Fibroblast of lung (primary cell): ENCODE measurements around the gene ARRDC4. TPM values are rescaled to one million over a fixed set of nuclear protein-coding genes. Genes with fewer than 3 reads are reported as not detected.

Experiments used
- DNase-seq, 2 donors: peaks; one replicate each; pipeline versions ENCODE4 v3.0.0 to v3.0.0-alpha.2; 2010; ENCODE audit warnings: low read depth in 2 of 2
- H2AFZ ChIP-seq: 2 replicates; pipeline ENCODE4 v1.5.1; 2012; ENCODE audit warnings: low read length, control low read depth, inconsistent platforms
- H3K27ac ChIP-seq: 2 replicates; pipeline ENCODE4 v1.5.1; 2011; ENCODE audit warnings: low read length, control low read depth; ENCODE audit not compliant: insufficient read depth
- H3K27me3 ChIP-seq: 2 replicates; pipeline ENCODE4 v1.5.1; 2011; ENCODE audit warnings: mild to moderate bottlenecking, low read length; ENCODE audit not compliant: control insufficient read depth, insufficient read depth
- H3K36me3 ChIP-seq: 2 replicates; pipeline ENCODE4 v1.5.1; 2011; ENCODE audit warnings: low read length; ENCODE audit not compliant: control insufficient read depth, insufficient read depth
- H3K4me1 ChIP-seq: 2 replicates; pipeline ENCODE4 v1.5.1; 2011; ENCODE audit warnings: low read length; ENCODE audit not compliant: control insufficient read depth, insufficient read depth; ENCODE audit errors: extremely low read depth
- H3K4me2 ChIP-seq: 2 replicates; pipeline ENCODE4 v1.5.1; 2011; ENCODE audit warnings: low read length, control low read depth; ENCODE audit not compliant: insufficient read depth; ENCODE audit errors: extremely low read depth
- H3K4me3 ChIP-seq, 4 experiments: fragments of 200-600 bp in 1 of 4; sonication (generic) in 1 of 4; replicated peaks in 1 of 4; 2 replicates each; pipeline ENCODE4 v1.5.1; 2011 to 2016; ENCODE audit warnings: low read length in 4 of 4, low read depth in 3 of 4, mild to moderate bottlenecking in 3 of 4, control low read depth in 2 of 4, inconsistent platforms in 1 of 4, mixed read lengths in 1 of 4; ENCODE audit not compliant: insufficient read depth in 1 of 4; ENCODE audit errors: control extremely low read depth in 1 of 4
- H3K79me2 ChIP-seq: 2 replicates; pipeline ENCODE4 v1.5.1; 2012; ENCODE audit warnings: mild to moderate bottlenecking, low read length, inconsistent platforms; ENCODE audit not compliant: control insufficient read depth, insufficient read depth
- H3K9ac ChIP-seq: 2 replicates; pipeline ENCODE4 v1.5.1; 2011; ENCODE audit warnings: mild to moderate bottlenecking, low read length, control low read depth; ENCODE audit not compliant: insufficient read depth
- H3K9me3 ChIP-seq: 2 replicates; pipeline ENCODE4 v1.5.1; 2012; ENCODE audit warnings: low read depth, low read length; ENCODE audit not compliant: control insufficient read depth, insufficient read depth
- H4K20me1 ChIP-seq: 2 replicates; pipeline ENCODE4 v1.5.1; 2011; ENCODE audit warnings: low read length; ENCODE audit not compliant: control insufficient read depth, insufficient read depth; ENCODE audit errors: extremely low read depth
- EZH2 ChIP-seq: IDR thresholded peaks from 2 replicates; pipeline ENCODE4 v1.5.1; 2012; ENCODE audit warnings: low read length, control low read depth, mild to moderate bottlenecking; ENCODE audit errors: missing control alignments
- polyA plus RNA-seq, 2 donors: library from polyadenylated mRNA; depleted of rRNA in 1 of 2; stranded (reverse) in 1 of 2; unstranded in 1 of 2; fragments of >200 nt; gene quantifications; 2 replicates each; pipeline ENCODE4 v1.2.1, GENCODE V29; 2011 to 2012; ENCODE audit warnings: missing spikeins in 1 of 2
- total RNA-seq: library from RNA; depleted of rRNA; stranded (reverse); fragments of >200 nt; gene quantifications from 2 replicates; pipeline ENCODE4 v1.2.1, GENCODE V29; 2014
- TF ChIP-seq, protein P1 (sequence below), 2 donors: IDR thresholded peaks in 1 of 2; conservative IDR thresholded peaks in 1 of 2; 1 replicate in 1 of 2; 2 replicates in 1 of 2; pipeline ENCODE4 v1.5.1; 2011 to 2012; ENCODE audit warnings: low read length in 2 of 2, control low read depth in 1 of 2, inconsistent platforms in 1 of 2, low read depth in 1 of 2, mild to moderate bottlenecking in 1 of 2

Gene ARRDC4
- total and polyA plus RNA-seq, 2 donors (not counting 1 experiment from before 2014, with no cell fraction given) = 27.3 to 39.8 TPM

DNA sequence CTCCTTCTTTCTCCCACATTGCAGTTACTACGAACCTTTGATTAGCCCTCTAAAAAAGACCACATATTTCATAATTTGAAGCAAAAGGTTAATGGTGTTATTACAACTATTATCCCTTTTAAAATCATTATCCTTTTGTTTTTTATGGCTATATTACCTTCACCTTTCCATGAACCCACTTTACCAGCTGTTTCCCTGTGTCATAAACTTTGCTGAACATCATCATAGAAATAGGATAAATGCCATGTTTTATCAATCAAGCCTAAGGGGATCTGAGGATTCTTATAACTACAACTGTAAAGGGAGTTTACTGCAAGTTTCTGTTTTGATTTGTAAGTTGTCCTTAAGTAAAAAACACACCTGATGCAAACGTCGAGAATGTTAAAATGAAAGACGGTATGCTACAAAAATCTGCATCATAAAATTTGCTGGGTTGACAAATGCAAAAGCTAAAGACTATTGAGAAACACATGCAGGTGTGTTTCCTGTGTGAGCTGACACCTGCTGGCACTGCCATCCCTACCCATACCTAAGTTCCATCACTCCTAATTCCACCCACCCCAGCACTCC is 39.1 kb upstream of the ARRDC4 start:
- H3K4me3 ChIP-seq = no peak overlapping the region
- no peak overlapping the region for H3K27ac ChIP-seq
- no peaks in the 10 kb centered on the region for H3K27me3 ChIP-seq
- no peak overlapping the region for H3K4me2 ChIP-seq
- H3K9ac ChIP-seq = no peak overlapping the region
- H4K20me1 ChIP-seq = no peaks in the 10 kb centered on the region
- no peaks in the 10 kb centered on the region for H3K36me3 ChIP-seq
- DNase-seq = no peak
- no peaks in the 10 kb centered on the region for H3K9me3 ChIP-seq
- no peak overlapping the region for H2AFZ ChIP-seq
- H3K4me1 ChIP-seq = no peaks in the 10 kb centered on the region
- TF ChIP-seq, protein P1, sequence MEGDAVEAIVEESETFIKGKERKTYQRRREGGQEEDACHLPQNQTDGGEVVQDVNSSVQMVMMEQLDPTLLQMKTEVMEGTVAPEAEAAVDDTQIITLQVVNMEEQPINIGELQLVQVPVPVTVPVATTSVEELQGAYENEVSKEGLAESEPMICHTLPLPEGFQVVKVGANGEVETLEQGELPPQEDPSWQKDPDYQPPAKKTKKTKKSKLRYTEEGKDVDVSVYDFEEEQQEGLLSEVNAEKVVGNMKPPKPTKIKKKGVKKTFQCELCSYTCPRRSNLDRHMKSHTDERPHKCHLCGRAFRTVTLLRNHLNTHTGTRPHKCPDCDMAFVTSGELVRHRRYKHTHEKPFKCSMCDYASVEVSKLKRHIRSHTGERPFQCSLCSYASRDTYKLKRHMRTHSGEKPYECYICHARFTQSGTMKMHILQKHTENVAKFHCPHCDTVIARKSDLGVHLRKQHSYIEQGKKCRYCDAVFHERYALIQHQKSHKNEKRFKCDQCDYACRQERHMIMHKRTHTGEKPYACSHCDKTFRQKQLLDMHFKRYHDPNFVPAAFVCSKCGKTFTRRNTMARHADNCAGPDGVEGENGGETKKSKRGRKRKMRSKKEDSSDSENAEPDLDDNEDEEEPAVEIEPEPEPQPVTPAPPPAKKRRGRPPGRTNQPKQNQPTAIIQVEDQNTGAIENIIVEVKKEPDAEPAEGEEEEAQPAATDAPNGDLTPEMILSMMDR (conservative IDR thresholded peaks at IDR 0.05 in 1 of 2, IDR thresholded peaks at IDR 0.05 in 1 of 2; ENCODE audit: low read depth in 1 of 2, low read length in 2 of 2) = no peak
- TF ChIP-seq EZH2 = no peak
- no peaks in the 10 kb centered on the region for H3K79me2 ChIP-seq

- Histone ChIP-seq H3K27me3 (no peaks in the 10 kb centered on the region), H3K4me2 (no peak overlapping the region), H3K4me1 (no peaks in the 10 kb centered on the region), H3K27ac (no peak overlapping the region), H2AFZ (no peak overlapping the region), H3K9me3 (no peaks in the 10 kb centered on the region), H3K4me3 (no peak overlapping the region), H3K9ac (no peak overlapping the region), H4K20me1 (no peaks in the 10 kb centered on the region), H3K79me2 (no peaks in the 10 kb centered on the region), H3K36me3 (no peaks in the 10 kb centered on the region)
- TF ChIP-seq EZH2 = no peak
- TF ChIP-seq, protein P1 (conservative IDR thresholded peaks at IDR 0.05 in 1 of 2, IDR thresholded peaks at IDR 0.05 in 1 of 2; ENCODE audit: low read depth in 1 of 2, low read length in 2 of 2) = no peak
- DNase-seq = no peak
These were observed 30.9 kb upstream of the ARRDC4 start for GRCh38 chr15:97929456-97930229.

DNA sequence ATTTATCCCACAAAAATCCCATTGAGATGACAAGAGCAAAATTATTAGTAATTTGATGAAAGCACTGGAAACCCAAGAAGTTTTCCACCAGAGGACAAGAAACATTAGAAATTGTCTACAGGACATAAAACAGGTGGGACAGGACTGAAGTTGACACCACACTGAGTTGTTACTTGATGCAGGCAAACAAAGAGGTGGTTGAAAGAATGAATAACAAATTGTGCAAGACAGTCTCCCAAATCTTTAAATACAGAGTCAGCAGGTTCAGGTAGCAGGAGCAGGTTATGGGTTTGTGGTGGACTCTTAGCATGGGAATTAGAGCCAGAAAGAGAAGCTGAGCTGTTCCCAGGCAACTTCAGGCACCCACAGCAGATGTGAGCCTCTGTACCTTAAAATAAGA is 30.3 kb upstream of the ARRDC4 start:
- no peaks in the 10 kb centered on the region for H3K79me2 ChIP-seq

More for the DNA sequence above, 30.3 kb upstream of the ARRDC4 start:
- Histone ChIP-seq H3K27me3 (no peaks in the 10 kb centered on the region), H3K27ac (no peak overlapping the region), H3K4me2 (no peak overlapping the region), H4K20me1 (no peaks in the 10 kb centered on the region), H3K36me3 (no peaks in the 10 kb centered on the region), H3K9me3 (no peaks in the 10 kb centered on the region), H3K4me1 (no peaks in the 10 kb centered on the region), H3K4me3 (no peak overlapping the region), H3K9ac (no peak overlapping the region), H2AFZ (no peak overlapping the region)
- TF ChIP-seq, protein P1 (conservative IDR thresholded peaks at IDR 0.05 in 1 of 2, IDR thresholded peaks at IDR 0.05 in 1 of 2; ENCODE audit: low read depth in 1 of 2, low read length in 2 of 2) = no peak
- no peak for TF ChIP-seq EZH2
- no peak for DNase-seq
